Measurements from ENCODE around the gene PIK3CD. TPM values are rescaled to one million over a fixed set of nuclear protein-coding genes. Genes with fewer than 3 reads are reported as not detected.
"Not testable (repeated sequence)": the region's sequence is repeated elsewhere in the genome, so short reads cannot be mapped to it uniquely, and the experiment has no call there.

Gene PIK3CD
- total RNA-seq, 8 experiments from 2014 or later, result 0.80 to 6.8 (median 5.4) TPM

- H3K27ac ChIP-seq, result no peak overlapping the region
- in situ Hi-C loops (cut with MboI; ENCODE audit: low pct_unique_long_range_greater_than_20kb in 2 of 9, low sequenced_read_pairs in 9 of 9, unreplicated experiment in 9 of 9), result no loop called here
- ATAC-seq (replicated peaks in 6 of 8), result peak in 1 of 8 experiments; percentile 30
- no peak overlapping the region for H3K4me3 ChIP-seq
- 59 to 100% (median 90%) methylated on average over 1 to 11 of the region's 12 CpGs; no CpG with 5 or more reads in 2 of the 10 experiments for WGBS, 10 experiments
- H3K4me1 ChIP-seq (replicated peaks in 1 of 2), result no peaks in the 10 kb centered on the region
These were observed 101.6 kb downstream of the PIK3CD start for GRCh38 chr1:9753121-9753531.

- in situ Hi-C loops (cut with MboI; ENCODE audit: low pct_unique_long_range_greater_than_20kb in 2 of 9, low sequenced_read_pairs in 9 of 9, unreplicated experiment in 9 of 9), result no loop called here
- peak in 6 of 8 experiments; percentile 33 to 99 (median 44) for ATAC-seq (replicated peaks in 6 of 8)
- H3K27ac ChIP-seq, result no peak overlapping the region
These were observed 104.0 kb downstream of the PIK3CD start for GRCh38 chr1:9755441-9755995.

GRCh38 chr1:9758559-9759121 is 107.1 kb downstream of the PIK3CD start:
- in situ Hi-C loops (cut with MboI; ENCODE audit: low pct_unique_long_range_greater_than_20kb in 2 of 9, low sequenced_read_pairs in 9 of 9, unreplicated experiment in 9 of 9), result no loop called here
- Histone ChIP-seq H3K27ac (no peak overlapping the region), H3K4me1 (replicated peaks in 1 of 2) (peaks cover 2 to 5% of the 10 kb centered on the region in 2 donors), H3K4me3 (no peak overlapping the region)
- peak in 2 of 8 experiments; percentile 49 to 65 for ATAC-seq (replicated peaks in 6 of 8)
- WGBS, 10 experiments, result 82 to 100% (median 88%) methylated on average over 2 to 9 of the region's 10 CpGs; no CpG with 5 or more reads in 3 of the 10 experiments

More at GRCh38 chr1:9755441-9755995, 104.0 kb downstream of the PIK3CD start:
- Histone ChIP-seq H3K4me3 (no peak overlapping the region), H3K4me1 (replicated peaks in 1 of 2) (peaks cover 2 to 5% of the 10 kb centered on the region in 2 donors)
- 41 to 96% (median 84%) methylated on average over 2 to 10 of the region's 10 CpGs; no CpG with 5 or more reads in 1 of the 10 experiments for WGBS, 10 experiments

GRCh38 chr1:9759939-9760338 is 108.4 kb downstream of the PIK3CD start:
- H3K4me1 ChIP-seq (replicated peaks in 1 of 2), result peaks cover 2 to 5% of the 10 kb centered on the region in 2 donors
- no peak overlapping the region for H3K27ac ChIP-seq
- in situ Hi-C loops (cut with MboI; ENCODE audit: low pct_unique_long_range_greater_than_20kb in 2 of 9, low sequenced_read_pairs in 9 of 9, unreplicated experiment in 9 of 9), result no loop called here
- no peak for ATAC-seq (replicated peaks in 6 of 8)
- no peak overlapping the region for H3K4me3 ChIP-seq
- WGBS, 10 experiments, result 100% methylated on average over 1 to 2 of the region's 2 CpGs; no CpG with 5 or more reads in 2 of the 10 experiments

- ATAC-seq (replicated peaks in 6 of 8), result no peak
- in situ Hi-C loops (cut with MboI; ENCODE audit: low pct_unique_long_range_greater_than_20kb in 2 of 9, low sequenced_read_pairs in 9 of 9, unreplicated experiment in 9 of 9), result no loop called here
- 80 to 100% (median 90%) methylated on average over 1 to 6 of the region's 6 CpGs; no CpG with 5 or more reads in 2 of the 10 experiments for WGBS, 10 experiments
- Histone ChIP-seq H3K27ac (no peak overlapping the region), H3K4me3 (no peak overlapping the region), H3K4me1 (replicated peaks in 1 of 2) (peaks cover 2 to 5% of the 10 kb centered on the region in 2 donors)
These were observed 109.3 kb downstream of the PIK3CD start for GRCh38 chr1:9760824-9761223.

GRCh38 chr1:9761855-9762254 is 110.3 kb downstream of the PIK3CD start:
- no peak overlapping the region for H3K27ac ChIP-seq
- H3K4me1 ChIP-seq (replicated peaks in 1 of 2), result peaks cover 5 to 7% of the 10 kb centered on the region in 2 donors
- H3K4me3 ChIP-seq, result no peak overlapping the region
- 91 to 100% (median 97%) methylated on average over 1 to 9 of the region's 9 CpGs; no CpG with 5 or more reads in 3 of the 10 experiments for WGBS, 10 experiments
- no peak for ATAC-seq (replicated peaks in 6 of 8)
- in situ Hi-C loops (cut with MboI; ENCODE audit: low pct_unique_long_range_greater_than_20kb in 2 of 9, low sequenced_read_pairs in 9 of 9, unreplicated experiment in 9 of 9), result no loop called here

- H3K27ac ChIP-seq; H3K4me3 ChIP-seq; ATAC-seq (replicated peaks in 6 of 8); H3K4me1 ChIP-seq (replicated peaks in 1 of 2); in situ Hi-C loops (cut with MboI; ENCODE audit: low pct_unique_long_range_greater_than_20kb in 2 of 9, low sequenced_read_pairs in 9 of 9, unreplicated experiment in 9 of 9): not testable (repeated sequence)
- WGBS, 10 experiments, result 50 to 100% (median 97%) methylated on average over 1 to 17 of the region's 25 CpGs; no CpG with 5 or more reads in 2 of the 10 experiments
These were observed 110.9 kb downstream of the PIK3CD start for GRCh38 chr1:9762446-9762845.

GRCh38 chr1:9763914-9764313 is 112.4 kb downstream of the PIK3CD start:
- Histone ChIP-seq H3K4me1 (replicated peaks in 1 of 2) (peaks cover 5 to 9% of the 10 kb centered on the region in 2 donors), H3K27ac (no peak overlapping the region), H3K4me3 (no peak overlapping the region)
- in situ Hi-C loops (cut with MboI; ENCODE audit: low pct_unique_long_range_greater_than_20kb in 2 of 9, low sequenced_read_pairs in 9 of 9, unreplicated experiment in 9 of 9), result no loop called here
- 86 to 100% methylated on average over 1 to 2 of the region's 2 CpGs; no CpG with 5 or more reads in 8 of the 10 experiments for WGBS, 10 experiments
- ATAC-seq (replicated peaks in 6 of 8), result no peak

GRCh38 chr1:9764550-9764949 is 113.0 kb downstream of the PIK3CD start:
- no peak overlapping the region for H3K27ac ChIP-seq
- no peak for ATAC-seq (replicated peaks in 6 of 8)
- peaks cover 2 to 9% of the 10 kb centered on the region in 2 donors for H3K4me1 ChIP-seq (replicated peaks in 1 of 2)
- no peak overlapping the region for H3K4me3 ChIP-seq
- 0 to 100% (median 82%) methylated on average over 1 to 3 of the region's 3 CpGs; no CpG with 5 or more reads in 3 of the 10 experiments for WGBS, 10 experiments
- in situ Hi-C loops (cut with MboI; ENCODE audit: low pct_unique_long_range_greater_than_20kb in 2 of 9, low sequenced_read_pairs in 9 of 9, unreplicated experiment in 9 of 9), result no loop called here

GRCh38 chr1:9766759-9767442 is 115.4 kb downstream of the PIK3CD start:
- in situ Hi-C loops (cut with MboI; ENCODE audit: low pct_unique_long_range_greater_than_20kb in 2 of 9, low sequenced_read_pairs in 9 of 9, unreplicated experiment in 9 of 9), result no loop called here
- ATAC-seq (replicated peaks in 6 of 8), result peak; percentile 71 to 99 (median 84)
- H3K4me1 ChIP-seq (replicated peaks in 1 of 2), result peaks cover 0 to 7% of the 10 kb centered on the region in 2 donors
- 20 to 100% (median 87%) methylated on average over 1 to 13 of the region's 15 CpGs; no CpG with 5 or more reads in 2 of the 10 experiments for WGBS, 10 experiments
- no peak overlapping the region for H3K4me3 ChIP-seq
- peak overlapping the region in 1 of 2 donors; percentile 8 for H3K27ac ChIP-seq

GRCh38 chr1:9767964-9768668 is 116.6 kb downstream of the PIK3CD start:
- no peak for ATAC-seq (replicated peaks in 6 of 8)
- 90 to 100% (median 92%) methylated on average over 1 to 2 of the region's 24 CpGs; no CpG with 5 or more reads in 6 of the 10 experiments for WGBS, 10 experiments
- in situ Hi-C loops (cut with MboI; ENCODE audit: low pct_unique_long_range_greater_than_20kb in 2 of 9, low sequenced_read_pairs in 9 of 9, unreplicated experiment in 9 of 9), result no loop called here

GRCh38 chr1:9768983-9769382 is 117.5 kb downstream of the PIK3CD start:
- in situ Hi-C loops (cut with MboI; ENCODE audit: low pct_unique_long_range_greater_than_20kb in 2 of 9, low sequenced_read_pairs in 9 of 9, unreplicated experiment in 9 of 9), result no loop called here
- peaks cover 0 to 7% of the 10 kb centered on the region in 2 donors for H3K4me1 ChIP-seq (replicated peaks in 1 of 2)
- 80 to 100% methylated on average over 1 to 2 of the region's 3 CpGs; no CpG with 5 or more reads in 8 of the 10 experiments for WGBS, 10 experiments
- ATAC-seq (replicated peaks in 6 of 8), result no peak
- H3K4me3 ChIP-seq, result no peak overlapping the region
- no peak overlapping the region for H3K27ac ChIP-seq

More at GRCh38 chr1:9767964-9768668, 116.6 kb downstream of the PIK3CD start:
- Histone ChIP-seq H3K27ac (no peak overlapping the region), H3K4me3 (no peak overlapping the region), H3K4me1 (replicated peaks in 1 of 2) (peaks cover 0 to 7% of the 10 kb centered on the region in 2 donors)

Data from motor neuron (in vitro differentiated cells).